SIG-M5 treated with dmso at 0.1 percent for 504 hours (cell line): ENCODE data around the gene LTBR.

Experiments used
- DNase-seq: peaks from one replicate; lab custom pipeline; 2025; ENCODE audit not compliant: unreplicated experiment; lab: John Stamatoyannopoulos, UW

LTBR gene

DNA sequence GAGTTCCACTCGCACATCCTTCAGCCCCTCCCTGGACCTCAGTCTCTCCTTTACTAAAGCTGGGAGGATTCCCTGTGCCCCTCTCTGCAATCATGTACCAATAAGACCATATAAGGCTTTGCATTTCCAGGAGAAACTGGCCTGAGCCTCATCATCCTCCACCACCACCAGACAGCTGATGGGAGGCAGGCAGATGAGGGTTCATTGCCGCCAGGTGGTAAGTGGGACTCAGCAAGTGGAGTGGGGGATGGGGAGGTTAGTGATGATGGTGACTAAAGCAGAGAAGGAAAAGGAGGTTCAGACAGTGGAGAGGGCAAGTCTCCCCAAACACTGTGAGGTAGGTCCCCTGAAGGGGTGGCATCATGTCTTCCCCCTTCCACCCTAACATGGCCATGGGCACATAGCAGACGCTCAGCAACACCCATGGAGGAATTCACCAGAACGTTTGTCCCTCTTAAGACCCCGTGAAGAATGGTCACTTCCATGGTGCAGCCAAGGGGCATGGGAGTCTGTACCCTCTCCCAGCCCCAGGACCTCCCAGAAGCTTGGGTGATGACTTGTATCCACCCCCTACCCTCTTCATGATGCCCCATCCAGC, 37.6 kb upstream of the LTBR start:
- DNase-seq: no peak

DNA sequence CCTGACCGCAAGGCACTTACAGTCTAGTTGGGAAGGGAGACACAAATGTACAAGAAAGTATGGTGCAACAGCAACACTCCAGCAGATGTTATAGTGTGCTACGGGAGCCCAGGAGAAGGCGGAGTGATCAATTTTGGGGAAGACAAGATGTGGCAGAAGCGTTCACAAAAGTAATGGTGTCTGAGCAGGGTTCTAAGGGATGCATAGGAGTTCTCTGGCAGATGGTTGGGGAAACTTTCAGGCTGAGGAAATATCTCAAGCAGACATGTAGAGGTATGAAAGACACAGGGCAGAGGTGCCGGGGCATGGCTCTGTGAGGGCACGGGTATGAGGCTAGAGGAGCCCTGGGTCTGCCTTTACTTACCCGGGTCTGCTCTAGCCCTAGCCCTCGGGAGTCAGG, 37.0 kb upstream of the LTBR start:
- DNase-seq: no peak

DNA sequence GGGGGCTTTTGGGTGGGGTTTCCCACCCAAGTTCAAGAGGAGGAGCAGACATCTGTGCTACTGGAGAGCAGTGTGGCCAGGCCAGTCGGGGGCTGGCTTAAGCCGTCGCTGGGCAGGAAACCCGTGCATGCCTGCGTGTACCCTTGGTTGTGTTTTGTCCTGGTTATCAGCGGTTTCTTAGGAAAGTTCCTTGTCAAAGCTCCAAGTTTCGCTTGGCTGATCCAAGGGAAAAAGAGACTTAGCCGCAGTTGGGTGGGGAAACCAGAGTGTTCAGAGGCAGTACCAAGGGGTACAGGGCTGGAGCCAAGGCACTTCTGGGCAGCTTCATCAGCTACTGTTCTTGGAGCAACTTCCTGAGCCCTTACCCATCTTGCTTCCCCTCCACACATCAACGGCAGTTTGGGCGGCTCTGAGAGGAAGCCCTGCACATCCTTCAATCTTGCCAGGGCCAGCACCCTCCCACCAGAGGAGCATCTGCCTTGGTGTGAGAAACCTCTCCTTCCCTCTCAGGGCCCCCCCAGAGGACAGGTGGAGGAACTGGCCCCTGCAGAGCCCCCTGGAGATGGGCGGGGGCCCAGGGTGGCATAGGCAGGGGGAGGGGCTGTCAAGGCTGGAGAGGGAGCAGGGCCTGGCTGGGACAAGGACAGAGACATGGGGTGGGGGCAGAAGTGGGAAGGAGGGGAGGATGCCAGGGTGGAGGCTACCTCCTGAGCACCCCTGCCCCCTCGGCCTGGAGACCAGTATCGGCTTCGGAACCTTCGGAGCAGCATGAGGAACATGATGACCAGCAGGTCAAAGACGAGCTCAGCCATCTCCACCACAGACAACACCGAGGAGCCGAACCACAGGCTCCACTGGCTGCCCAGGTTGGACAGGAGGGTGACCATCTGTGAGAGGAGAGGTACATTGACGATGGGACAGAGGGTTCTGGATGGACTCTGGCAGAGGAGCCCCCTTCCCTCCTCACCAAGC, 36.3 kb upstream of the LTBR start:
- no peak for DNase-seq

DNA sequence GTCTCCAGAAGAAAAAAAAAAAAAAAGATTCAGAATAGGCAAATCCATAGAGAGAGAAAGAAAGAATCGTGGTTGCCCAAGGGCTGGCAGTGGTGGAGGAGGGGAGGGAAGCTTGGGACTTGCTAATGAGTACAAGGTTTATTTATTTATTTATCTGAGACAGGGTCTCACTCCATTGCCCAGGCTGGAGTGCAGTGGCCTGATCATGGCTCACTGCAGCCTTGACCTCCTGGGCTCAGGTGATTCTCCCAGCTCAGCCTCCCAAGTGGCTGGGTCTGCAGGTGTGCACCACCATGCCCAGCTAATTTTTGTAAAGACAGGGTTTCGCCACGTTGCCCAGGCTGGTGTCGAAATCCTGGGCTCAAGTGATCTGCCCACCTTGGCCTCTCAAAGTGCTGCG, 32.3 kb upstream of the LTBR start:
- DNase-seq: no peak

DNA sequence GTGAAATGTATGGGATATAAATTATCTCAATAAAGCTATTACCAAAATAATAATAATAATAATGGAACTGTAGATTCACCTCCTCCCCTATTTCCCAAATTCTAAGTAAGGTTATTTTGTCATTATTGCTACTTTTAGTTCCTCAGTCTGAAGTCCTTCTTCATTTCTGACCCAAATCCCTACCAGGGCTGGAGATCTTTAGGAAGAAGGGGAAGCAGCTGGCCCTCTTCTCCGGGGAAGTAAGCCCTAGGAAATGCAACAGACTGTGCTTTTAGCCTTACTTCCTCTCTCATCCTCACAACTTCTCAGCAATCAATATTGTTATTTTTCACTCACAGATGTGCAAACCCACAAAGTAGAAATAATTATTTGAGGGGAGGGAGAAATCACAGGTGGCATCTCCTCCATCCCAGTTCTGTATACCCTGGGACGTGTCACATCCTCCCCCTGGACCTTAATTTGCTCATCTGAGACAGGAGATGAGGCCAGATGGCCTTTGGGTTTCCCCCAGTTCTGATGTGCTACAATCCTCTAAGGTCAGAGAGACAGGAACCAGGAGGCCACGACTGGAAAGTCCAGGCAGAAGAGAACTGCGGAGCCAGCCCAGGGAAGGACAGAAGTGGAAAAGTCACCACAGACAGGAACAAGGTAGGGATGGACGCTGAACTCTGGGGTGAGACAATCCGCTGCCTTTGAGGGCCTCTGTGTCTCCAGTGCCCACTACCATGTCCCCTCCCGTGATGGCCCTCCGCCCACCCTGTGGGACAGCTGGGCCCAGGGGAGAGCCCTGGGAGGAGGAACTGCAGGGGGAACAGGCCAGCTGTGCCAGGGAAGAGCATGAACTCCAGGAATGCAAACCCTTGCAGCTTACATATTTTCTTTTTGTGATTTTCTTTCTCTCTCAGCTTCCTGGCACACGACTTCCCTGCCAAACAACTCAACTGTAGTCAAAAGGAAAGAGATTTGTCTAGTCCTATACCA, 31.5 kb upstream of the LTBR start:
- DNase-seq: no peak

DNA sequence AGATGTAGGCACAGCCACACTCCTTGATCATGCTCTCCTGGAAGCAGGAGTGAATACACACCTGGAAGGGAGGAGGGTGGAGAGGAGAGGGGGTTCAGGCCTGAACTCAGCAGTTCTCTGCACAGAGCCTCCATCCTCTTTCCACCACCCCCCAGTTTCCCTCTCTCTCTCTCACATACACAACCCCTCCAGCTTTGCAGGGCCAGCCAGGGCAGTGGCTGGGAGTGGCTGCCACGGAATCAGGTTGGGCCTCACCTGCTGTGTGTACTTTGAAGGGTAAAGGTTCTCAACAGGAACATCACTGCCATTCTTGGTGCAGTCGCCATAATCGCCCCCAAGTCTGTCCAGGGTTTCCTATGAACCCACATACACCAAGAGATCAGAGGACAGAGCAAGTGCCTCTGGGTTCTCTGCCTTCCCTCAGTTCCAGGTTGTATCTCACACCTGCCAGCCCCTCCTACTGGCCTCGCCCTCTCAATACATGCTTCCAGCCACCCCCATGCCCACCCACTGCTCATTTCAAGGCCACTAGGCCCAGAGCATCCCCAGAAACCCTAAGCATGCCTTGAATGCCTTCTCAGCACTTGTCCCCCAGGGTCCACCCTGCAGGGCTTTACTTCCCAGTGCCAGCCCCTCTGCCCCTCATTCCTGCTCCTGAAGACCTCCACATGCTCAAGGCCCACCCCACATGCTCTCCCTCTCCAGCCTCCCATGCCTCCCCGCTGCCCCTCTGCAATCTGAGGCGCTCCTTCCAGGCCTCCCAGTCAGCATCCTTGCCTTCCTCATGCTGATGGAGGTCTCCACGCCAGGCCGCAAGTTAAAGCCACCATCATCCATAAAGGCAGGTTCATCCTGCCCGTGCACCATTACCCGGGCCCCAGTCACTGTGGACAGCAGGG, 29.2 kb upstream of the LTBR start:
- no peak for DNase-seq

DNA sequence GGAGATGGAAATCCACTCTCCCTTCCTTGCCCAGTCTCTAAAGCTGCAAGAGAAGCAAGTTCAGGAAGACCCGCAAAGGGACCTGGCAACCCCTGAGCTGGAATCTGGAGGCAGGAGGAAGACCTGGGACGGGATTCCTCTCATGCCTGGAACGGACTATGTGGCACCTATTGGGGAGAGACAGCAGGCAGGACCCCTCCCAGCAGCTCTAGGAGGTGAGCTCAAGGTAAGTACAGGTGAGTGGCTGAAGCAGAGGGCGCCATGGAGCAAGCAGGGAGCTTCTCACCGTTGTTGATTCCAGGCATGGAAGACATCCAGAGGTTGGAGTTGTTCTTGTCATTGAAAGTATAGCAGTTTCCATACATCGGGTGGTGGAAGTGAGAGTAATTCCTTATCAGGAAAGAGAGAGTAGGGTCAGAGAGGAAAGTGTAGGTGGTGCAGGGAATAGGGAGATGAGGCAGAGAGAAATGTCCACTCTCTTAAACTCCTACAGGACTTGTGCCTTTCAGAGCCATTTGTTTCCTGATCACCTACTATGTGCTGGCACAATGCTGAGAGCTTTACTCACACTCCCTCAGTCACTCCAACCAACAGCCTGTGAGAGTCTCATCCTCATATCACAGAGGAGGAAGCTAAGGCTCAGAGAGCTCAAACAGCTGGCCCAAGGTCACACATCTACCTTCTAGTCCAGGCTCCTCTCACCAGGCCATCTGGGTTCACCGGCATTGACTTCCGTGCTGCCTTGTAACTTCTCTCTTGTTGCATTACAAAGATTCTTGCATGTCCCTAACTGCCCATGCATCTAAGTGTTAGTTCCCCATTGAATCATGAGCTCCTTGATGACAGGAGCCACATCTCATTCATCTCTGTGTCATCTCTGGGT, 28.2 kb upstream of the LTBR start:
- no peak for DNase-seq

DNA sequence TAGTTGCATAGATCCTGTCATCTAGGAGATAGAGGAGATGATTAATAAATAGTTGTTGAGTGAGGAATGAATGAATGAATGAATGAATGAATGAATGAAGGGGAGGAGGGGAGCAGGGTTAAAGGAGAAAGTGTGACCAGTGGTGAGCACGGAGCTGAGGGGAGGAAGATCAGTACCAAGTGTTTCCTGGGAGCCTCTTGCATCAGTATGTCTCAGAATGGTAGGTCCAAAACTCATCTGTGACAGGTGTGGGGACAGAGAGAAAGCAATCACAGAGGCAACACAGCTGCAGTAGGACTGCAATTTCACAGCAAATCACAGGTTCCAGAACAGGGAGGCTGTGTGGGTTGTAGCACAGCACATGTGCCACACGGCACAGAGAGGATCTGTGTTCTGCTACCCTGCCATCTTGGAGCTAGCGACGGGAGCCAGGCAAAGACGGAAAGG, 27.6 kb upstream of the LTBR start:
- DNase-seq: no peak

DNA sequence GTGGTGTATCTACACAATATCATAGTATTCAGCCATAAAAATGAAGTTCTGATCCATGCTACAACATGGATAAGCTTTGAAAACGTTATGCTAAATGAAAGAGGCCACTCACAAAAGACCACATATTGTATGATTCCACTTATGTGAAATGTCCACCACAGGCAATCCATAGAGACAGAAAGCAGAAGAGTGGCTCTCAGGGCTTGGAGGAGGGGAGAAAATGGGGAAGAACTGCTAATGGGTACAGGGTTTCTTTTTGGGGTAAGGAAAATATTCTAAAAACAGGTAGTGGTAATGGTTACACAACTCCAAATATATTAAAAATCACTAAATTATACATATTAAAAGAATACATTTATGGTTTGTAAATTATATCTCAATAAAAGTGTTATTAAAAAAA, 25.1 kb upstream of the LTBR start:
- peak; percentile 69 for DNase-seq

DNA sequence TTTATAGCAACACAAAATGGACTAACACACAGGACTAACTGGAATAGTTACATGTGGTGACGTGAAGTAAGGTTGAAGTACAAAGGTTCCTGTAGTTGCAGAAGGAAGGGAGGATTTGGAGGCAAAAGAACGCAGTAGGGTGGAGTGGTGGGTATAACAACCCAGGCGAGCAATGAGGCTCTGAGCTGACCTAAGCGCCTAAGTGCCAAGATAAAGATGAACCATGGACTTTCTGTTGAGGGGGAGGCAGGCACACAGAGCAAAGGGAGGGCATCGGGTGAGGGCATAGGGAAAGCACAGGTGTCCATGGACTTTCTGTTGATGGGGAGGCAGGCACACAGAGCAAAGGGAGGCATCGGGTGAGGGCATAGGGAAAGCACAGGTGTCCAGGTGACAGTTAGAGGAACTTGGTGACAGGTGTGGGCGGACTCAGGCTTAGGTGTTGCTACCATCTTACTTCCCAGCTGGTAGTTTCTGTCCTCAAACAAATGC, 23.8 kb upstream of the LTBR start:
- DNase-seq: no peak

DNA sequence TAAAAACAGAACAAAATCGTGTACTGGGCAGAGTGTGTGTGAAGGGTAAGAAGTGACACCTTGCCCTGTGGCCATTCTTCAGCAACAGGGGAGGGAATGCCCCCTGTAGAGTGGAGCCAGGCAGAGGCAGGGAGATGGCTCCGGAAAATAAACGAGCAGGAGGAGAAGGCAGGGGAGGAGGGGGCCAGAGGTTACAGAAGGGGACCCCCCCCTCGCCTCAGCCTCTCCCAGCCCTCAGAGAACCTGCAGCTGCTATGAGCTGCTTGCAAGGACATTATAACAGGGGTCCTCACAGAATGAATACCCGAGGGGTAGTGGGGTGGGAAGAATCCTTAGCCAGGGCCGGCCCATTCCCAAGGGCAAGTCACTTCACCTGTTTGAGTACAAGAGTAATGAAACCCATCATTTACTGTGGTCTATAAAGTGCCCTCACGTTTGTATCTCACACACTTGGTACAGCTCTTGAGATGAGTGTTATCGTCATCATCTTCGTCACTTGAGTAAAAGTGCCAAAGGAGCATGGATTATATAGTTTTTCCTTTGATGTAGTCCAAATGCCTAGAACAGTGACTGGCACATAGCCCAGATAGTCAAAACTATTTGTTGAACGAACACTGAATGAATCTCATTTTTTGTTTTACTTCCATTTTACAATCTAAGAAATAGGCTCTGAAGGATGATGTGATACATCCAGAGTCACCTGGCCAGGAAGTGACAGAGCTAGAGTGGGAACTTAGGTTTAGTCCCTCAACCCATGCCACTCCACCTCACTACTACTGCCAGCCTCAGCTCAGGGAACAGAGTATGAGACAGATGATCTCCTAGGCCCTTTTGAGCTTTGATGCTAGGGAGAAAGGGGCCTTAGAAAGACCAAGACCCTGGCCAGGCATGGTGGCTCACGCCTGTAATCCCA, 23.1 kb upstream of the LTBR start:
- no peak for DNase-seq

DNA sequence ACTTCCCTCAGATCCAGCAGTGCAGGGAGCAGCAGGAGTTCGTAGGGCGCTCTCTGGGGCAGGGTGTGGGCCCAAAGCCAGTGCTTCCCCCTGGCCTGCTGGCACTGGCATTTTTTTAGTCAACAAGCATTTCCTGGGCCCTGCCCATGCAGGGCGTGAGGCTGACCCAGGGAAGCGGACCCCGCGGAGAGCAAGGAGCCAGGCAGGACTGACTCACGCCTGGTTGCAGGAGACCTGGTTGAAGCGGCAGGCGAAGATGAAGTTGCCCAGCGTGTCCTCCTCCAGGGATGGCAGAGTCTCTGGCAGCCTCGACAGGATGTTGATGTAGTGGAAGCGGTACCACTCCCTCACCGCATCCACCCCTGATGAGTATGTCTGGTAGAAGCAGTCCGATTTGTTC, 22.1 kb upstream of the LTBR start:
- no peak for DNase-seq

DNA sequence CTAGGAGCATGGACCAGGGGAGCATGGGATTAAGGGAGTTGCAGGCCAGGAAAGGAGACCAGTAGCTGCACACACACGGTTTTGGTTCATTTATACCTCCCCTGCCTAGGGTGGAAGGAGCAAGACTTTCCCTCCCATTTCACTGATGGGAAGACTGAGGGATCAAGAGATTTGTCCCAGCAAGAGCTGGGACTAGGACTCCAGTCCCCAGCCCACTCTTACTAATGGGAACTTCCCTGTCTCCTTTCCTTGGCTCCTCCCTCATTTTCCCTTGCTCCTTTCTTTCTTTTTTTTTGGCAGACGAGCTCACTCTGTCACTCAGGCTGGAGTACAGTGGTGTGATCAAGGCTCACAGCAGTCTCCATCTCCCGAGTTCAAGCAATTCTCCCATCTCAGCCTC, 21.6 kb upstream of the LTBR start:
- DNase-seq: no peak

DNA sequence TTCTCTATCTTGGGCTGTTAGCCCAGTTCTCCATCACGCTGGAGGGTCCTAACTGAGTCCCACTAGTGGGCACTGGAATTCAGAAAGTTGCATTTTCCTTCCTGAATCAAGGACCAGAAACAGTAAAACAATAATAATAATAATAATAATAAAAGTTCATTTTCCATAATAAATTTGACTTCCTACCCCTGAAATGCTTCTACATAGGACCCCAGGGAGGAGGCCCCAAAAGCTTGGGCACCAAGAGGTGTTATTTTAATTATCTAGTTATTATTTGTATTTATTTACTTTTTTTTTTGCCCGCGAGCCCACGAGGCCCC, 21.0 kb upstream of the LTBR start:
- DNase-seq: no peak

DNA sequence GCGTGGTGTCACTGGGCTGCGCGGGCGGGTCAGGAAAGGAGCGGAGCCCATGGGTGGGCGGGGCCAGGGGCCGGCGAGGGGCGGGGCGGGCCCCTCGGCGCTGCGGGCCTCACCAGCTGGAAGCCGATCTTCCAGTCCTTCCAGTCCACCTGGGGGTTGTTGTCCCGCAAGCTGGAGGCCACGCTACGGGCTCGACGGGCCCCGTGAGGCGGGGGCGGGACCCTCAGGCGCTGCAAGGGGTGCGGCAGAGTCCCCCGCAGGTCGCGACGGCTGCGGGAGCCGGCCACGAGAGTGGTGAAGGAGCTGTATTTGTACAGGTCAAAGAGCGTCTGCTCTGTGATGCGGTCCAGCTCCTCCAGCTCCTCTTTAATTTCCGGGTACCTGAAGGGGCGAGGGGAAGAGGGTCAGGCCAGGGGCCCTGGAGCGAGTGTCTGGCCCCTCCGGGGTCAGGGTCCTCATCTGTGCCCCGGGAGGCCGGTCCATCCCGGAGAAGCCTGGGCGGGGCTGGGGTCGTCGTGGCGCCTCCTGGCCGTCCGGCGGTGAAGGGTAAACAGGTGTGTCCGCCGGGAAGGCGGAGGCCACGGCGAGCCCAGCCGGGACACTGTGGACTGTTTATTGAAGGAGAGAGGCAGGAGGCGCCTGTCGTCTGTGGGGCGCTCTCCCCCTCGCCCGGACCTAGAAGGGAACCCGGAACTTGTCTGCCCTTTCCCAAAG, 20.5 kb upstream of the LTBR start:
- DNase-seq: no peak

DNA sequence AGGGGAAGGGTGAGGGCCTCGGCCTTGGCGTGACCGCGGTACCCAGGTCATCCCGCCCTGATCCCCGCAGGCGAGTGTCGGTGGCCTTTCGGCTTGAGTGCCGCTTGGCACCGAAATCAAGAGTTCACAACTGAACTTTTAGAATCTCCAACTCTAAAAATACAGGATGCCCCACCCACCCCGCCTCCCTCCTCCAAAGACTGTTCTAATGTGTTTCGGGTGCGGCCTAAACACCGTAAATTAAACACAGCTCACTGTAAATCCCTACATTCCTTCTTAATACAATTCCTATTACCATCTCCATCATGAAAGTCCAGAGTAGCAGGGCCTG, 20.0 kb upstream of the LTBR start:
- DNase-seq: no peak

DNA sequence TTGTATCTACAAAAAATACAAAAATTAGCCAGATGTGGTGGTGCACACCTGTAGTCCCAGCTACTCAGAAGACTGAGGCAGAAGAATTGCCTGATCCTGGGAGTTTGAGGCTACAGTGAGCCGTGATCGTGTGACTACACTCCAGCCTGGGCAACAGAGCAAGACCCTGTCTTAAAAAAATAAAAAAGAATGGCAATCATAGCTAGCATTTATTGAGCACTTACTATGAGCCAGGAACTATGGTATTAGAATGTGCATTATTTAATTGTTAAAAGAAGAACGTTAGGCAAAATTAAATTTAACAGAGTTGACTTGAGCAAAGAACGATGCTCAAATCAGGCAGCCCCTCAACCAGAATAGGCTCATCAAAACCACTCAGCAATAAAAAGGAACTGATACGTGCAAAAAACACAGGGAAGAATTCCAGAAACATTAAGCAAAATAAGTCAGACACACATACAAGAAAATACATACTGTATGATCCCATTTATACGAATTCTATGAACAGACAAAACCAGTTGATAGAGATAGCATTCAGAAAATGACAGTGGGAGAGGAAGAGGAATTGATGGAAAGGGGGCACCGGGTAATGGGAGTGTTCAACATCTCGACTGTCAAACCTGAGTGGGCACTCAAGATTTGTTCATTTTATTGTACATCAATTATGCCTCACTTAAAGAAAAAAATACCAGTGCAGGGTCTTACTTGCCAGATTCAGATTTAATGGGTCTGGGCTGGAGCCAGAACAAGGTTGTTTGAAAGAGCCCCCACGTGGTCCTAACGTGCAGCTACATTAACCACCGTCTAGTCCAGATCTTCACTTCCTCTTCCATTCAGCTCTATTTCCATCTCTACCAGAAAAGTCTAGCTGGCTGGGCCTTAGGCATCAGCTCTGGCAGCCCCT, 16.6 kb upstream of the LTBR start:
- DNase-seq: peak; percentile 92
